Neural crest cell (in vitro differentiated cells): ENCODE measurements around the gene CCDC148. TPM values are rescaled to one million over a fixed set of nuclear protein-coding genes. Genes with fewer than 3 reads are reported as not detected.

Experiments used
- DNase-seq: peaks from one replicate; pipeline ENCODE4 v3.0.0; 2021; ENCODE audit warnings: low read depth, mixed read lengths, low spot score
- H3K27ac Mint-ChIP-seq: one replicate; pipeline ENCODE4 v1.8.0; 2021; ENCODE audit warnings: mild to moderate bottlenecking, mixed read lengths; ENCODE audit not compliant: unreplicated experiment
- H3K27me3 Mint-ChIP-seq: 2 replicates; pipeline ENCODE4 v1.8.0; 2021; ENCODE audit warnings: low read depth, mild to moderate bottlenecking, mixed read lengths
- H3K36me3 Mint-ChIP-seq: 2 replicates; pipeline ENCODE4 v1.8.0; 2021; ENCODE audit warnings: low read depth, mild to moderate bottlenecking, mixed read lengths
- H3K4me1 Mint-ChIP-seq: 2 replicates; pipeline ENCODE4 v1.8.0; 2021; ENCODE audit warnings: mixed read lengths
- H3K4me3 Mint-ChIP-seq: one replicate; pipeline ENCODE4 v1.8.0; 2021; ENCODE audit warnings: mild to moderate bottlenecking, mixed read lengths
- H3K9me3 Mint-ChIP-seq: 2 replicates; pipeline ENCODE4 v1.8.0; 2021; ENCODE audit warnings: mixed read lengths
- CTCF ChIP-seq: fragments of 200-600 bp; sonication (generic); conservative IDR thresholded peaks from 2 replicates; pipeline ENCODE4 v1.5.0; 2021; ENCODE audit warnings: antibody characterized with exemption, mild to moderate bottlenecking
- total RNA-seq: library from RNA; stranded (reverse); gene quantifications from 2 replicates; pipeline ENCODE4 v1.2.1, GENCODE V29; 2021

Gene CCDC148
- total RNA-seq, 1 donor from 2014 or later, result 1.8 TPM

GRCh38 chr2:158411748-158412147 is 44.8 kb downstream of the CCDC148 start:
- DNase-seq, result no peak
- Mint-ChIP-seq H3K27me3 (no peaks in the 10 kb centered on the region), H3K4me3 (no peak overlapping the region), H3K4me1 (no peaks in the 10 kb centered on the region), H3K36me3 (no peaks in the 10 kb centered on the region), H3K27ac (no peak overlapping the region), H3K9me3 (peaks cover 10% of the 10 kb centered on the region)
- TF ChIP-seq CTCF, result no peak

- H3K27ac Mint-ChIP-seq, result no peak overlapping the region
- H3K9me3 Mint-ChIP-seq, result peaks cover 10% of the 10 kb centered on the region
- no peaks in the 10 kb centered on the region for H3K27me3 Mint-ChIP-seq
- TF ChIP-seq CTCF, result no peak
- no peak overlapping the region for H3K4me3 Mint-ChIP-seq
- H3K36me3 Mint-ChIP-seq, result no peaks in the 10 kb centered on the region
- no peak for DNase-seq
- H3K4me1 Mint-ChIP-seq, result no peaks in the 10 kb centered on the region
Observed at GRCh38 chr2:158410132-158410531, 46.4 kb downstream of the CCDC148 start.

- no peak for DNase-seq
- Mint-ChIP-seq H3K4me1 (peaks cover 5% of the 10 kb centered on the region), H3K9me3 (peaks cover 10% of the 10 kb centered on the region), H3K36me3 (no peaks in the 10 kb centered on the region), H3K4me3 (no peak overlapping the region), H3K27me3 (no peaks in the 10 kb centered on the region), H3K27ac (no peak overlapping the region)
- TF ChIP-seq CTCF, result no peak
Observed at GRCh38 chr2:158407031-158407430, 49.5 kb downstream of the CCDC148 start.

- no peak for TF ChIP-seq CTCF
- no peak for DNase-seq
- Mint-ChIP-seq H3K27me3 (no peaks in the 10 kb centered on the region), H3K4me3 (no peak overlapping the region), H3K4me1 (peaks cover 5% of the 10 kb centered on the region), H3K27ac (no peak overlapping the region), H3K9me3 (peaks cover 7% of the 10 kb centered on the region), H3K36me3 (no peaks in the 10 kb centered on the region)
Observed at GRCh38 chr2:158405341-158405740, 51.2 kb downstream of the CCDC148 start.

- peaks cover 5% of the 10 kb centered on the region for H3K4me1 Mint-ChIP-seq
- TF ChIP-seq CTCF, result no peak
- peaks cover 3% of the 10 kb centered on the region for H3K36me3 Mint-ChIP-seq
- DNase-seq, result no peak
- H3K27me3 Mint-ChIP-seq, result no peaks in the 10 kb centered on the region
- no peak overlapping the region for H3K4me3 Mint-ChIP-seq
- no peak overlapping the region for H3K27ac Mint-ChIP-seq
- H3K9me3 Mint-ChIP-seq, result peaks cover 3% of the 10 kb centered on the region
Observed at GRCh38 chr2:158403237-158403636, 53.3 kb downstream of the CCDC148 start.

GRCh38 chr2:158402665-158403064 is 53.9 kb downstream of the CCDC148 start:
- H3K4me1 Mint-ChIP-seq, result peaks cover 5% of the 10 kb centered on the region
- no peak overlapping the region for H3K4me3 Mint-ChIP-seq
- H3K27me3 Mint-ChIP-seq, result no peaks in the 10 kb centered on the region
- TF ChIP-seq CTCF, result no peak
- peaks cover 3% of the 10 kb centered on the region for H3K36me3 Mint-ChIP-seq
- H3K9me3 Mint-ChIP-seq, result peaks cover 3% of the 10 kb centered on the region
- DNase-seq, result no peak
- H3K27ac Mint-ChIP-seq, result no peak overlapping the region
